OCI-LY1 (cell line): ENCODE data around the gene CCDC91.
A peak's percentile ranks its signal among the peaks of the same experiment; 100 is the strongest.

Experiments
- H2AFZ ChIP-seq: fragments of 200-600 bp; sonication (generic), shearing (Covaris generic); 2 replicates; pipeline ENCODE4 v1.6.0; 2014; ENCODE audit warnings: antibody characterized with exemption, mild to moderate bottlenecking, low read length
- H3F3A ChIP-seq: fragments of 200-600 bp; sonication (generic), shearing (Covaris generic); 2 replicates; pipeline ENCODE4 v1.6.0; 2014; ENCODE audit warnings: mild to moderate bottlenecking, antibody characterized with exemption, low read length, moderate library complexity; ENCODE audit not compliant: insufficient read depth
- H3K27ac ChIP-seq: fragments of 200-600 bp; sonication (generic); 2 replicates; pipeline ENCODE4 v1.5.1; 2014; ENCODE audit warnings: low read length, mixed run types, mild to moderate bottlenecking, low read depth; ENCODE audit not compliant: poor library complexity, severe bottlenecking
- H3K27me3 ChIP-seq: fragments of 200-600 bp; sonication (generic); 2 replicates; pipeline ENCODE4 v1.6.0; 2014; ENCODE audit warnings: antibody characterized with exemption, mild to moderate bottlenecking, low read length, moderate library complexity; ENCODE audit not compliant: insufficient read depth
- H3K36me3 ChIP-seq: fragments of 200-600 bp; sonication (generic); 2 replicates; pipeline ENCODE4 v1.6.1; 2014; ENCODE audit warnings: mild to moderate bottlenecking, antibody characterized with exemption, low read length, moderate library complexity, mixed read lengths; ENCODE audit not compliant: insufficient read depth
- H3K4me1 ChIP-seq: fragments of 200-600 bp; sonication (generic); 2 replicates; pipeline ENCODE4 v1.5.1; 2014; ENCODE audit warnings: mild to moderate bottlenecking, low read length, moderate library complexity; ENCODE audit not compliant: insufficient read depth, severe bottlenecking
- H3K4me2 ChIP-seq: fragments of 200-600 bp; sonication (generic), shearing (Covaris generic); 2 replicates; pipeline ENCODE4 v1.6.1; 2014; ENCODE audit warnings: low read length
- H3K4me3 ChIP-seq: fragments of 200-600 bp; sonication (generic); 2 replicates; pipeline ENCODE4 v1.5.1; 2014; ENCODE audit warnings: low read length, low read depth, mild to moderate bottlenecking, mixed read lengths; ENCODE audit not compliant: poor library complexity, severe bottlenecking
- H3K79me2 ChIP-seq: fragments of 200-600 bp; shearing (Covaris generic); 2 replicates; pipeline ENCODE4 v1.6.1; 2016; ENCODE audit warnings: mixed run types, low read length, mixed read lengths; ENCODE audit not compliant: insufficient read depth
- H3K9ac ChIP-seq: fragments of 200-600 bp; sonication (generic), shearing (Covaris generic); 2 replicates; pipeline ENCODE4 v1.6.1; 2014; ENCODE audit warnings: mild to moderate bottlenecking, low read length, mixed read lengths
- H3K9me2 ChIP-seq: fragments of 200-600 bp; sonication (generic), shearing (Covaris generic); 2 replicates; pipeline ENCODE4 v1.6.1; 2014; ENCODE audit warnings: low read depth, mild to moderate bottlenecking, low read length, mixed read lengths
- H3K9me3 ChIP-seq: fragments of 200-600 bp; shearing (Covaris generic); 2 replicates; pipeline ENCODE4 v1.6.1; 2014; ENCODE audit warnings: low read length, mixed read lengths
- H4K20me1 ChIP-seq: fragments of 200-600 bp; sonication (generic), shearing (Covaris generic); 2 replicates; pipeline ENCODE4 v1.6.0; 2016; ENCODE audit warnings: mild to moderate bottlenecking, low read length; ENCODE audit not compliant: insufficient read depth
- CTCF ChIP-seq: fragments of 200-600 bp; sonication (generic), shearing (Covaris generic); IDR thresholded peaks from 2 replicates; pipeline ENCODE4 v1.5.1; 2017; ENCODE audit warnings: mild to moderate bottlenecking, antibody characterized with exemption, low read length, moderate library complexity, mixed read lengths
- EZH2 ChIP-seq: fragments of 200-600 bp; sonication (generic), shearing (Covaris generic); IDR thresholded peaks from 2 replicates; pipeline ENCODE4 v1.8.0; 2017; ENCODE audit warnings: borderline replicate concordance, mixed run types, mild to moderate bottlenecking, antibody characterized with exemption, low read length, moderate library complexity, mixed read lengths

The CCDC91 gene

GRCh38 chr12:28409892-28410291, 219.6 kb downstream of the CCDC91 start:
- H3K4me3 ChIP-seq, result no peak overlapping the region
- H3K27me3 ChIP-seq, result no peaks in the 10 kb centered on the region
- H3K4me1 ChIP-seq, result peaks cover 10% of the 10 kb centered on the region
- no peak for TF ChIP-seq EZH2
- no peak for TF ChIP-seq CTCF
- no peak overlapping the region for H2AFZ ChIP-seq
- no peaks in the 10 kb centered on the region for H3K79me2 ChIP-seq
- H3K9me3 ChIP-seq, result no peaks in the 10 kb centered on the region
- no peaks in the 10 kb centered on the region for H3K9me2 ChIP-seq
- H3K36me3 ChIP-seq, result no peaks in the 10 kb centered on the region
- H4K20me1 ChIP-seq, result no peaks in the 10 kb centered on the region
- H3K9ac ChIP-seq, result no peak overlapping the region
- H3K4me2 ChIP-seq, result no peak overlapping the region
- no peaks in the 10 kb centered on the region for H3F3A ChIP-seq
- no peak overlapping the region for H3K27ac ChIP-seq

- Histone ChIP-seq H4K20me1 (no peaks in the 10 kb centered on the region), H3K4me2 (0 out of 2 replicates have a peak overlapping the region, but pooled peaks have one; percentile 12), H3K79me2 (no peaks in the 10 kb centered on the region), H3K36me3 (no peaks in the 10 kb centered on the region), H3K27ac (no peak overlapping the region), H3K4me1 (peaks cover 10% of the 10 kb centered on the region), H3K4me3 (no peak overlapping the region), H3K9me2 (no peaks in the 10 kb centered on the region), H3F3A (no peaks in the 10 kb centered on the region), H3K27me3 (no peaks in the 10 kb centered on the region), H2AFZ (no peak overlapping the region), H3K9me3 (no peaks in the 10 kb centered on the region), H3K9ac (no peak overlapping the region)
- TF ChIP-seq CTCF (no peak), EZH2 (no peak)
These were observed 223.3 kb downstream of the CCDC91 start for GRCh38 chr12:28413460-28414109.

GRCh38 chr12:28415755-28416154, 225.5 kb downstream of the CCDC91 start:
- Histone ChIP-seq H3K9me3 (no peaks in the 10 kb centered on the region), H3K9ac (no peak overlapping the region), H3K4me3 (no peak overlapping the region), H4K20me1 (no peaks in the 10 kb centered on the region), H3K4me2 (no peak overlapping the region), H3K27me3 (no peaks in the 10 kb centered on the region), H3K79me2 (no peaks in the 10 kb centered on the region), H3K27ac (no peak overlapping the region), H2AFZ (no peak overlapping the region), H3K9me2 (no peaks in the 10 kb centered on the region), H3K4me1 (peaks cover 10% of the 10 kb centered on the region), H3F3A (no peaks in the 10 kb centered on the region), H3K36me3 (no peaks in the 10 kb centered on the region)
- TF ChIP-seq CTCF (no peak), EZH2 (no peak)
